PC-9 (cell line): Measurements from ENCODE around the gene CMTM2. TPM values are rescaled to one million over a fixed set of nuclear protein-coding genes. Genes with fewer than 3 reads are reported as not detected.

Experiments
- BruUV-seq: library from RNA; stranded (reverse); fragments of 400-500 nt; replicated peaks from 2 replicates; lab custom pipeline; 2021; lab: Mats Ljungman, UMichigan
- CTCF ChIA-PET: fragments of 300-600 bp; sonication (Branson Sonifier 250); formaldehyde crosslinking; loops from one replicate; lab custom pipeline; 2022; ENCODE audit warnings: antibody characterized with exemption; lab: Charles Lee
- POLR2A ChIA-PET: fragments of 300-600 bp; sonication (Branson Sonifier 250); formaldehyde crosslinking; loops from one replicate; lab custom pipeline; 2022; ENCODE audit warnings: antibody characterized with exemption; ENCODE audit not compliant: unreplicated experiment; lab: Charles Lee
- DNase-seq, 2 experiments: peaks; one replicate each; pipeline versions ENCODE4 v3.0.0 to v3.0.0-alpha.2; 2015 to 2022; ENCODE audit warnings: mixed read lengths in 1 of 2
- H2AFZ ChIP-seq: fragments of 200-600 bp; sonication (generic); 2 replicates; pipeline ENCODE4 v1.8.1; 2017; ENCODE audit warnings: antibody characterized with exemption
- H3F3A ChIP-seq: fragments of 200-600 bp; sonication (generic); 2 replicates; pipeline ENCODE4 v1.8.1; 2017; ENCODE audit warnings: antibody characterized with exemption, mild to moderate bottlenecking, low read depth; ENCODE audit not compliant: insufficient read depth
- H3K27ac ChIP-seq: fragments of 200-600 bp; sonication (generic); 2 replicates; pipeline ENCODE4 v1.6.1; 2016; ENCODE audit warnings: mixed run types
- H3K27me3 ChIP-seq: fragments of 200-600 bp; sonication (generic); 2 replicates; pipeline ENCODE4 v1.6.1; 2016; ENCODE audit warnings: low read depth, mixed run types; ENCODE audit not compliant: insufficient read depth
- H3K36me3 ChIP-seq: fragments of 200-600 bp; sonication (generic); 2 replicates; pipeline ENCODE4 v1.6.1; 2016; ENCODE audit warnings: low read depth, mixed run types
- H3K4me1 ChIP-seq: fragments of 200-600 bp; sonication (generic); replicated peaks from 2 replicates; pipeline ENCODE4 v1.6.1; 2016; ENCODE audit warnings: mixed run types; ENCODE audit not compliant: insufficient read depth
- H3K4me2 ChIP-seq: fragments of 200-600 bp; sonication (generic); 2 replicates; pipeline ENCODE4 v1.6.1; 2017; ENCODE audit warnings: mixed run types
- H3K4me3 ChIP-seq: fragments of 200-600 bp; sonication (generic); 2 replicates; pipeline ENCODE4 v1.6.1; 2016; ENCODE audit warnings: mixed run types
- H3K79me2 ChIP-seq: fragments of 200-600 bp; sonication (generic); 2 replicates; pipeline ENCODE4 v1.6.1; 2017; ENCODE audit warnings: low read depth, mixed run types
- H3K9me2 ChIP-seq: fragments of 200-600 bp; sonication (generic); 2 replicates; pipeline ENCODE4 v1.8.1; 2017; ENCODE audit warnings: mild to moderate bottlenecking; ENCODE audit not compliant: insufficient read depth
- H3K9me3 ChIP-seq: fragments of 200-600 bp; sonication (generic); 2 replicates; pipeline ENCODE4 v1.8.1; 2016; ENCODE audit warnings: low read depth; ENCODE audit not compliant: insufficient read depth
- H4K20me1 ChIP-seq: fragments of 200-600 bp; sonication (generic); 2 replicates; pipeline ENCODE4 v1.8.1; 2017; ENCODE audit not compliant: insufficient read depth
- EZH2 ChIP-seq: fragments of 200-600 bp; sonication (generic); IDR thresholded peaks from 2 replicates; pipeline ENCODE4 v1.8.0; 2017; ENCODE audit warnings: antibody characterized with exemption, low read depth
- intact Hi-C: fragments of 100-400 bp; cut with micrococcal nuclease; formaldehyde crosslinking; loops from one replicate; pipeline ENCODE4 v1.10.0; 2022; ENCODE audit not compliant: unreplicated experiment
- total RNA-seq: library from RNA; stranded (reverse); gene quantifications from 2 replicates; pipeline ENCODE4 v1.2.3, GENCODE V29; 2021
- TF ChIP-seq, protein P1 (sequence below): fragments of 200-600 bp; sonication (generic); conservative IDR thresholded peaks from 2 replicates; pipeline ENCODE4 v1.6.1; 2017; ENCODE audit warnings: mixed run types, antibody characterized with exemption, mild to moderate bottlenecking, moderate library complexity

CMTM2 gene
- total RNA-seq, 1 experiment from 2014 or later = not detected

DNA sequence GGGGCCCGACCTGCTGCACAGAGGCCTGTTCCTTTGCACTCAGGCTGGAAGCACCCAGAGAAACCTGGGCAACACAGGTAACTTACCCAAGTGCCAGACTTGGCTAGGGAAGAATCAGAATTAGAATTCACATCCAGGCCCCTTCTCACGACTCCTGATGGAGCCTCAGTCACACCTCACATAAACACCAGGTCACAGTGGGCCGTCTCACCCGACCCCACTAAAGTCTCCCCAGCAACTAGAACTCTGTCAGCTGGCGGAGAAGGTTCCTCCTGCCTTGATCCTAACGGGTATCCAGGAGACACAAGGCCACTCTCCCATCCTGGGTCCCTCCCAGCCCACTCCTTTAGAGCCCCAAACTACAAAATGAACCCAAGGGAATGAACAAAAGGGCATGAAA lies 35.7 kb upstream of the CMTM2 start:
- intact Hi-C loops = no loop called here
- Histone ChIP-seq H3K4me3 (no peak overlapping the region), H3K36me3 (no peaks in the 10 kb centered on the region), H3F3A (peaks cover 4% of the 10 kb centered on the region; the same call in 1 of the 2 replicates), H3K9me3 (no peaks in the 10 kb centered on the region), H4K20me1 (no peaks in the 10 kb centered on the region), H3K27me3 (no peaks in the 10 kb centered on the region), H3K9me2 (no peaks in the 10 kb centered on the region), H3K27ac (no peak overlapping the region), H2AFZ (no peak overlapping the region), H3K4me2 (no peak overlapping the region), H3K79me2 (no peaks in the 10 kb centered on the region), H3K4me1 (no peaks in the 10 kb centered on the region)
- CTCF ChIA-PET = no interaction called here
- TF ChIP-seq, protein P1, sequence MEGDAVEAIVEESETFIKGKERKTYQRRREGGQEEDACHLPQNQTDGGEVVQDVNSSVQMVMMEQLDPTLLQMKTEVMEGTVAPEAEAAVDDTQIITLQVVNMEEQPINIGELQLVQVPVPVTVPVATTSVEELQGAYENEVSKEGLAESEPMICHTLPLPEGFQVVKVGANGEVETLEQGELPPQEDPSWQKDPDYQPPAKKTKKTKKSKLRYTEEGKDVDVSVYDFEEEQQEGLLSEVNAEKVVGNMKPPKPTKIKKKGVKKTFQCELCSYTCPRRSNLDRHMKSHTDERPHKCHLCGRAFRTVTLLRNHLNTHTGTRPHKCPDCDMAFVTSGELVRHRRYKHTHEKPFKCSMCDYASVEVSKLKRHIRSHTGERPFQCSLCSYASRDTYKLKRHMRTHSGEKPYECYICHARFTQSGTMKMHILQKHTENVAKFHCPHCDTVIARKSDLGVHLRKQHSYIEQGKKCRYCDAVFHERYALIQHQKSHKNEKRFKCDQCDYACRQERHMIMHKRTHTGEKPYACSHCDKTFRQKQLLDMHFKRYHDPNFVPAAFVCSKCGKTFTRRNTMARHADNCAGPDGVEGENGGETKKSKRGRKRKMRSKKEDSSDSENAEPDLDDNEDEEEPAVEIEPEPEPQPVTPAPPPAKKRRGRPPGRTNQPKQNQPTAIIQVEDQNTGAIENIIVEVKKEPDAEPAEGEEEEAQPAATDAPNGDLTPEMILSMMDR = no peak
- TF ChIP-seq EZH2 = no peak
- no peak for DNase-seq
- POLR2A ChIA-PET = no interaction called here
- BruUV-seq = no TSS peak

DNA sequence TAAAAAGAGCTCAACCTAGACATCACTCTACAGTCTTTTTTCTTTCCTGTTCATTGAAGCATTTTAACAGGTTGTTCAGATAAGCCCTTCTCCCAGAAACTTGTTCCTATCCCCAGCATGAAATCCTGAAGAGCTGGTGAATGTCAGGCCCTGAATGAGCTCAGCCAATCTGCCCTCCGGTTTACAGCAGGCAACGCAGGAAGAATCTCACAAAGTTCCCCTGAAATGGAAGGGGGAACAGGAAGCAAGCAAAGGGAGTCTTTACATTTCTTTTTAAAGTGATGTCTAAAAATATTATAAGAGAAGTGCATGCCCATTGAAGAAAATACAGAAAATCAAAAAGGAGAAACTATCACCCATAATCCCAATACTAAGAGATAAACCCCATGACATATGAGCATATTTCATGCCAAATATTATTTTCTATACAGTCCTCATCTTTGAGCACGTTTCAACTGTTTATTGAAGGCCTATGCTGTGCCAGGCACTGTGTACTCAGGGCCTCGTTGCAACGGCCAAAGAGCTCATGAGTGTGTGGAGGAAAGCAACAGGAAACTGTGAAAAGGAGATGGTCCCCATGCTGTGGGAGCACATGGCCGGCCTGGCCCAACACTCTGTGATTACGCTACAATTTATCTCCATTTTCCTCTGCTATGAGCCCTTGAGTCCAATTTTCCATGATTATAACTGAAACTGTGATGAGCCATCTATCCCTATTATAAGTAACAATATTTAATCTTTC lies 35.1 kb upstream of the CMTM2 start:
- no peaks in the 10 kb centered on the region for H3K9me2 ChIP-seq
- no peaks in the 10 kb centered on the region; the same call in 1 of the 2 replicates for H3K4me1 ChIP-seq
- no peak for DNase-seq
- H3K27me3 ChIP-seq = no peaks in the 10 kb centered on the region
- CTCF ChIA-PET = no interaction called here
- POLR2A ChIA-PET = interaction anchor here (0.6 kb wide), 1 partner anchor 182 kb away, joined by 5 read pairs; no protein-coding TSS in a partner anchor
- H3K27ac ChIP-seq = no peak overlapping the region
- no TSS peak for BruUV-seq
- no peaks in the 10 kb centered on the region for H3K9me3 ChIP-seq
- H3K79me2 ChIP-seq = no peaks in the 10 kb centered on the region
- intact Hi-C loops = no loop called here
- no peaks in the 10 kb centered on the region for H3K36me3 ChIP-seq
- TF ChIP-seq EZH2 = no peak
- TF ChIP-seq, protein P1 = no peak
- H2AFZ ChIP-seq = no peak overlapping the region
- H4K20me1 ChIP-seq = no peaks in the 10 kb centered on the region
- peaks cover 7% of the 10 kb centered on the region; the same call in 1 of the 2 replicates for H3F3A ChIP-seq
- H3K4me3 ChIP-seq = no peak overlapping the region
- H3K4me2 ChIP-seq = no peak overlapping the region

DNA sequence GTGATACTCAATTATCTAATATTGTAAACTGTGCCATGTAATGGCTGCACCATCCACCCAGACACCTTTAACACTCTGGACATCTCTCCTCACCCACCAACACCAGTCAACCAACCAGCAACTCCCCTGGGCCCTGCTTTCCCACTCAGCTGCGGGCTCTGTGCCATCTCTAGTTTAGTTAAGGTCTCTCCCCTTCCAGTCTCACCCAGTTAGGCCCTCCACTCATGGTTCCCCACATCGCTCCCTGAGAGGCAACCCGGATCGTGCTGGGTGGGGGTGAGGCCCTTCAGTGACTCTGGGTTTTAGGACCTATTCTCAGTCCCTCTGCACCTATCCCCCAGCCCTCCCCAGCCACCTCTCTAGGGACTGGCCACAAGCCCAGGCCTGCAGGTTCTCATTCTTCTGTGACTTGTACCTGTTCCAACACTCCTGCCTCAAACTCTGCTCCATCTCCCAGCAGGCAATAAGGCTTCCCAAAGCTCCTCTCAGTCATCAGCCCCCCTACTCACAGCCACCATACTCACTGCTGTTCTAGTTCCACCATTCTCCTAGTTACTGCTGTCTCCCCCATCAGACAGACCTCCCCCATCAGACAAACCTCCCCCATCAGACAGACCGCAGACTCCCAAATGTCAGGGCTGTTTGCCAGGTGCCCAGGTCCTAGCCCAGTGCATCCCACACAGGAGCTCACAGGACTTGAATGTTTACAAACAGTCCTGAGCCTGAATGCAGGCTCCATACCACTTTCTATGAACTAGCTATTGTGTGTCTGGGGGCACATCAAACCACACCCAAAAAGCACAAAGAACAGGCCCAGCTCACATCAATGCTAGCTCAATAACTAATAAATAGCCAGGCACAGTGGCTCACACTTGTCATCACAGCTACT lies 31.9 kb upstream of the CMTM2 start:
- ChIA-PET CTCF (no interaction called here), POLR2A (interaction anchor here (0.6 kb wide), 1 partner anchor 14 kb away, joined by 3 read pairs; no protein-coding TSS in a partner anchor)
- no peak for DNase-seq
- no peak for TF ChIP-seq EZH2
- TF ChIP-seq, protein P1 = no peak
- Histone ChIP-seq H2AFZ (no peak overlapping the region), H3K9me2 (no peaks in the 10 kb centered on the region), H3K36me3 (no peaks in the 10 kb centered on the region), H3K27ac (no peak overlapping the region), H3K9me3 (no peaks in the 10 kb centered on the region), H3K27me3 (no peaks in the 10 kb centered on the region), H3K4me1 (peaks cover 16% of the 10 kb centered on the region), H3F3A (peaks cover 10% of the 10 kb centered on the region; the same call in 1 of the 2 replicates), H4K20me1 (no peaks in the 10 kb centered on the region), H3K4me3 (no peak overlapping the region), H3K4me2 (no peak overlapping the region), H3K79me2 (no peaks in the 10 kb centered on the region)
- BruUV-seq = no TSS peak
- intact Hi-C loops = no loop called here
